ENCODE data around the gene BCKDHB.

BCKDHB gene

GRCh38 chr6:80335121-80335531 is 228.7 kb downstream of the BCKDHB start:
- H3K4me3 ChIP-seq (ENCODE audit: low read depth, low read length), result no peak overlapping the region
- TF ChIP-seq, protein P1, sequence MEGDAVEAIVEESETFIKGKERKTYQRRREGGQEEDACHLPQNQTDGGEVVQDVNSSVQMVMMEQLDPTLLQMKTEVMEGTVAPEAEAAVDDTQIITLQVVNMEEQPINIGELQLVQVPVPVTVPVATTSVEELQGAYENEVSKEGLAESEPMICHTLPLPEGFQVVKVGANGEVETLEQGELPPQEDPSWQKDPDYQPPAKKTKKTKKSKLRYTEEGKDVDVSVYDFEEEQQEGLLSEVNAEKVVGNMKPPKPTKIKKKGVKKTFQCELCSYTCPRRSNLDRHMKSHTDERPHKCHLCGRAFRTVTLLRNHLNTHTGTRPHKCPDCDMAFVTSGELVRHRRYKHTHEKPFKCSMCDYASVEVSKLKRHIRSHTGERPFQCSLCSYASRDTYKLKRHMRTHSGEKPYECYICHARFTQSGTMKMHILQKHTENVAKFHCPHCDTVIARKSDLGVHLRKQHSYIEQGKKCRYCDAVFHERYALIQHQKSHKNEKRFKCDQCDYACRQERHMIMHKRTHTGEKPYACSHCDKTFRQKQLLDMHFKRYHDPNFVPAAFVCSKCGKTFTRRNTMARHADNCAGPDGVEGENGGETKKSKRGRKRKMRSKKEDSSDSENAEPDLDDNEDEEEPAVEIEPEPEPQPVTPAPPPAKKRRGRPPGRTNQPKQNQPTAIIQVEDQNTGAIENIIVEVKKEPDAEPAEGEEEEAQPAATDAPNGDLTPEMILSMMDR (IDR thresholded peaks at IDR 0.05; ENCODE audit: borderline replicate concordance, insufficient read depth, low read depth, low read length), result no peak

DNA sequence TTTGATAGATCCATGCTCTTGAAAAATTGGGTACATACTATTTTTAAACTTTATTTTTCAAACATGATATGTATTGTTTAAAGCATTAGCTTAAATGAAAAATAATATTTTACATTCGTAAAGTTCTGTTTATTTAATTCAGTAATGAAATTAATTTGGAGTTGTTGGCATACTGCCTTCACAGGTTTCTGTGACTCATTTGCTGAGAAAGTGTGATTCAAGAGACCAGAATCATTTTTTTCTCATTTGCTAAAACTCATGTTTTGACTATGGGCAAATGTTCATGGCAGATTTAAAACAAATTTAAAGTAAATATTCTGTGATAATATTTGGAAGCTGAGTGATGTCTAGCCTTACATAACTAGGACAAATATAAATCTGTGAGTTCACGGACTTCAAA is 230.4 kb downstream of the BCKDHB start:
- TF ChIP-seq, protein P1 (IDR thresholded peaks at IDR 0.05; ENCODE audit: borderline replicate concordance, insufficient read depth, low read depth, low read length), result no peak
- H3K4me3 ChIP-seq (ENCODE audit: low read depth, low read length), result no peak overlapping the region

GRCh38 chr6:80338201-80338836 is 231.8 kb downstream of the BCKDHB start:
- TF ChIP-seq, protein P1 (IDR thresholded peaks at IDR 0.05; ENCODE audit: borderline replicate concordance, insufficient read depth, low read depth, low read length), result peak; percentile 87
- no peak overlapping the region for H3K4me3 ChIP-seq (ENCODE audit: low read depth, low read length)

DNA sequence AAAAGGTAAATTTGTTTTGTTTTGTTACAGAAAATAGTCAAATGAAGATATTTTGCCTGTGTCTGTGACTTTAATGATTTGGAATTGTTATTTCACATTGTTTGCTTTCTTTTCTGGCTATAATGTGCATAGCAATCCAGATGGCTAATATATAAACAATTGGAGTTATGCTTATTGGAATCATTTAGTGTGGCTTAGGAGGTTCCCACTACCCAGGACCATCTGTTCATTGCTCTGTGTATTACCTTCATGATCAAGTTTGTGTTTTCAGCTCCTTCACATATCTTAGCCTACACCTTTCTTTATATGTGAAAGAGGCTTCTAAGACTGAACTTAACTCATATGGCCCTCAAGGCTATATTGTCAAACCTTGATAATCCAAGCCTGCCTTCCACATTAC is 232.9 kb downstream of the BCKDHB start:
- TF ChIP-seq, protein P1 (IDR thresholded peaks at IDR 0.05; ENCODE audit: borderline replicate concordance, insufficient read depth, low read depth, low read length), result no peak
- H3K4me3 ChIP-seq (ENCODE audit: low read depth, low read length), result no peak overlapping the region

GRCh38 chr6:80340280-80340679 is 233.8 kb downstream of the BCKDHB start:
- no peak overlapping the region for H3K4me3 ChIP-seq (ENCODE audit: low read depth, low read length)
- TF ChIP-seq, protein P1 (IDR thresholded peaks at IDR 0.05; ENCODE audit: borderline replicate concordance, insufficient read depth, low read depth, low read length), result no peak

GRCh38 chr6:80340686-80341085 is 234.2 kb downstream of the BCKDHB start:
- TF ChIP-seq, protein P1 (IDR thresholded peaks at IDR 0.05; ENCODE audit: borderline replicate concordance, insufficient read depth, low read depth, low read length), result no peak
- no peak overlapping the region for H3K4me3 ChIP-seq (ENCODE audit: low read depth, low read length)

DNA sequence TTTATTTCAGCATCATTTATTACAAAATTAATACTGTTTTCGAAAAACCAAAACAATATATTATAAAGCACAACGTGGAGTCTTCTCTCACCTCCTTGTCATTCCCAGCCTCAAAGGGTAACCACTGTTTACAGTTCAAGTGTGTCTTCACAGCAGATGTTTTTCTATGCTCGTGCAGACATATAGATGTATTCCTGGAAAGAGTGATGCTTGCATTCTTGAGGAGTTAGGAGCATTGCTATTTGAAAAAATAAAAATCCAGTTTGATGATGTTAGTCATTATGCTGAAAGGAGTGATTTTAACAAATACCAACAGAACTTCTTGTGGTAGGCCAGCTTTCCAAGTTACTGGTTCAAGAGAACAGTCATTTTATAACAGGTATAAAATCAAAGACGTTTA is 234.9 kb downstream of the BCKDHB start:
- TF ChIP-seq, protein P1 (IDR thresholded peaks at IDR 0.05; ENCODE audit: borderline replicate concordance, insufficient read depth, low read depth, low read length), result no peak
- no peak overlapping the region for H3K4me3 ChIP-seq (ENCODE audit: low read depth, low read length)

Data from GM12875 (cell line).